Ascending aorta (tissue), 2 donors: ENCODE results near the gene AMHR2. TPM values are rescaled to one million over a fixed set of nuclear protein-coding genes. Genes with fewer than 3 reads are reported as not detected.

Experiments
- DNase-seq, 2 donors: peaks; one replicate each; pipeline ENCODE4 v3.0.0-alpha.2; 2019; ENCODE audit warnings: low spot score in 2 of 2
- H3K27ac ChIP-seq, 2 donors: fragments of 200-600 bp; sonication (generic); one replicate each; pipeline ENCODE4 v1.5.1; 2016 to 2017; ENCODE audit warnings: mild to moderate bottlenecking in 1 of 2
- H3K27me3 ChIP-seq: fragments of 200-600 bp; sonication (generic); one replicate; pipeline ENCODE4 v1.5.1; 2017
- H3K36me3 ChIP-seq, 2 donors: fragments of 200-600 bp; sonication (generic); one replicate each; pipeline ENCODE4 v1.5.1; 2016
- H3K4me1 ChIP-seq, 2 donors: fragments of 200-600 bp; sonication (generic); one replicate each; pipeline ENCODE4 v1.5.1; 2016 to 2017; ENCODE audit warnings: mild to moderate bottlenecking in 1 of 2
- H3K4me3 ChIP-seq, 2 donors: fragments of 200-600 bp; sonication (generic); one replicate each; pipeline ENCODE4 v1.5.1; 2016 to 2017; ENCODE audit warnings: mild to moderate bottlenecking in 1 of 2
- H3K9me3 ChIP-seq, 2 donors: fragments of 200-600 bp; sonication (generic); one replicate each; pipeline ENCODE4 v1.5.1; 2016
- intact Hi-C: fragments of 100-400 bp; cut with DNase I; formaldehyde crosslinking; loops from one replicate; pipeline ENCODE4 v1.15.1; 2023
- total RNA-seq: library from RNA; depleted of rRNA; stranded (reverse); fragments of >200 nt; gene quantifications from one replicate; pipeline ENCODE4 v1.1.0, GENCODE V29; 2016
- TF ChIP-seq, protein P1 (sequence below), 3 experiments: fragments of 200-600 bp in 2 of 3; fragments of 450-650 bp in 1 of 3; sonication (generic) in 2 of 3; IDR thresholded peaks; one replicate each; pipeline ENCODE4 v1.5.1; 2016 to 2019; ENCODE audit warnings: antibody characterized with exemption in 3 of 3, mild to moderate bottlenecking in 1 of 3, moderate library complexity in 1 of 3

The AMHR2 gene
- total RNA-seq, 1 donor from 2014 or later = not detected

DNA sequence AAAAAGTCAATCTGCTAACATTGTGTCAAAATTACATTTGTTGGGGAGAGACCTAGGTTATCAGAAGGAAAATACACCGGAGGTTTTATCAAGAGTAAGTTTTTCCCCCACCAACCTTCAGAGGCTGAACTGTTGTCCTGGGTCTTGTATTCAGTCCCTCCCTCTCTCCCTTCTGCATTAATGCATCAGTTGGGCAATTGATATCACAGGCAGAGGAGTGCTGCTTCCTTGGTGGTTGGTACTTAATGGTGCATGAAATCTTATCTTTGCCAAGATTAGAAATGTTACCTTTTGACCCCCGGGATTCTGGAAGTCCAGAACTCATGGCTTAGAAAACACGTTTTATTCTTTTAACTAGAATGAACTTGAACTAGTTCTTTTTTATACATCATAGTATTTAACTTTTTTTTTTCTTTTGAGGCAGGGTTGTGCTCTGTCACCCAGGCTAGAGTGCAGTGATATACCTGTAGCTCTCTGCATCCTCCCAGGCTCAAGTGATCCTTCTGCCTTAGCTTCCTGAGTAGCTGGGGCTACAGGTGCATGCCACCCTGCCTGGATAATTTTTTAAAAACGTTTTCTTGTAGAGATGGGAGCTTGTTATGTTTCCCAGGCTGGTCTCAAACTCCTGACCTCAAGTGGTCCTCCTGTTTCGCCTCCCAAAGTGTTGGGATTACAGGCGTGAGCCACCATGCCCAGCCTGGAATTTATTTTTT is 33.2 kb downstream of the AMHR2 start:
- TF ChIP-seq, protein P1, sequence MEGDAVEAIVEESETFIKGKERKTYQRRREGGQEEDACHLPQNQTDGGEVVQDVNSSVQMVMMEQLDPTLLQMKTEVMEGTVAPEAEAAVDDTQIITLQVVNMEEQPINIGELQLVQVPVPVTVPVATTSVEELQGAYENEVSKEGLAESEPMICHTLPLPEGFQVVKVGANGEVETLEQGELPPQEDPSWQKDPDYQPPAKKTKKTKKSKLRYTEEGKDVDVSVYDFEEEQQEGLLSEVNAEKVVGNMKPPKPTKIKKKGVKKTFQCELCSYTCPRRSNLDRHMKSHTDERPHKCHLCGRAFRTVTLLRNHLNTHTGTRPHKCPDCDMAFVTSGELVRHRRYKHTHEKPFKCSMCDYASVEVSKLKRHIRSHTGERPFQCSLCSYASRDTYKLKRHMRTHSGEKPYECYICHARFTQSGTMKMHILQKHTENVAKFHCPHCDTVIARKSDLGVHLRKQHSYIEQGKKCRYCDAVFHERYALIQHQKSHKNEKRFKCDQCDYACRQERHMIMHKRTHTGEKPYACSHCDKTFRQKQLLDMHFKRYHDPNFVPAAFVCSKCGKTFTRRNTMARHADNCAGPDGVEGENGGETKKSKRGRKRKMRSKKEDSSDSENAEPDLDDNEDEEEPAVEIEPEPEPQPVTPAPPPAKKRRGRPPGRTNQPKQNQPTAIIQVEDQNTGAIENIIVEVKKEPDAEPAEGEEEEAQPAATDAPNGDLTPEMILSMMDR (IDR thresholded peaks at IDR 0.05) = no peak
- no peaks in the 10 kb centered on the region for H3K27me3 ChIP-seq
- DNase-seq = peak in 1 of 2 donors; percentile 21
- intact Hi-C loops = no loop called here
- no peaks in the 10 kb centered on the region for H3K9me3 ChIP-seq
- no peak overlapping the region for H3K27ac ChIP-seq
- peaks cover 10 to 13% of the 10 kb centered on the region in 2 donors for H3K4me1 ChIP-seq
- H3K36me3 ChIP-seq = peaks cover 75 to 79% of the 10 kb centered on the region in 2 donors
- no peak overlapping the region for H3K4me3 ChIP-seq

DNA sequence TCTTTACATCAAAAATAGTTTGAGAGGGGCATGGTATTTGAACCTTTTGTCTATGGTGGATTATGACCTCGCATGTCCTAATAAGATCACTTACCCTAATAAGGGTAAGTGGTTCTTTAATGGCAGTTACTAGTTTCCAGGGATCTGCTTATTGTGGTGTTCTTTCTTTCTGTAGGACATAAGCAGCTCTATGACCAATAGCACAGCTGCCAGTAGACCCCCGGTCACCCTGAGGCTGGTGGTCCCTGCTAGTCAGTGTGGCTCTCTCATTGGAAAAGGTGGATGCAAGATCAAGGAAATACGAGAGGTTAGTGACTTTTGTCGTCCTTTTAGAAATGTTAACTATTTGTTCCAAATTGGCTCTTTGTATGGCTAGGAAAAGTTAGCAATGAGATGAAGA is 35.4 kb downstream of the AMHR2 start:
- peaks cover 98 to 100% of the 10 kb centered on the region in 2 donors for H3K36me3 ChIP-seq

DNA sequence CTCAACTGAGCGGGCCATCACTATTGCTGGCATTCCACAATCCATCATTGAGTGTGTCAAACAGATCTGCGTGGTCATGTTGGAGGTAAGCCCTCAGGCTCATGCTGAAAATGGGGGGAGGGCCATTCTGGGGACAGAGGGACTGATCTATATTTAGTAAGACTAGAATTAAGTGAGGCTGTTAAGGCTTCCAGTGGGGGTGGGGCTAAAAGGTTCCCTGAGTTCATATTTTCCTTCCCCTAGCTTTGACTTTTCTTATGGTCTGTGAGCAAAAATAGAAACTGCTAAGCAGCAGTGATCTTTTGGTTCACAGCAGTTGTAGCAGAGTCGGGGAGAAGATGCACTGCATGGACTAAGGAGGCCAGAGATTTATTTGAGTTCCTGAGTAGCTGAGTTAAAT is 37.4 kb downstream of the AMHR2 start:
- DNase-seq = no peak
- Histone ChIP-seq H3K9me3 (no peaks in the 10 kb centered on the region), H3K4me1 (no peaks in the 10 kb centered on the region), H3K4me3 (no peak overlapping the region), H3K27me3 (no peaks in the 10 kb centered on the region), H3K27ac (peak overlapping the region in 1 of 2 donors; percentile 10), H3K36me3 (peaks cover 99 to 100% of the 10 kb centered on the region in 2 donors)
- TF ChIP-seq, protein P1 (IDR thresholded peaks at IDR 0.05) = no peak
- intact Hi-C loops = no loop called here

More for the DNA sequence above, 35.4 kb downstream of the AMHR2 start:
- Histone ChIP-seq H3K4me1 (peaks cover 3% of the 10 kb centered on the region in 2 donors), H3K4me3 (no peak overlapping the region), H3K27me3 (no peaks in the 10 kb centered on the region), H3K27ac (no peak overlapping the region), H3K9me3 (no peaks in the 10 kb centered on the region)
- no peak for DNase-seq
- TF ChIP-seq, protein P1 (IDR thresholded peaks at IDR 0.05) = no peak
- intact Hi-C loops = no loop called here

DNA sequence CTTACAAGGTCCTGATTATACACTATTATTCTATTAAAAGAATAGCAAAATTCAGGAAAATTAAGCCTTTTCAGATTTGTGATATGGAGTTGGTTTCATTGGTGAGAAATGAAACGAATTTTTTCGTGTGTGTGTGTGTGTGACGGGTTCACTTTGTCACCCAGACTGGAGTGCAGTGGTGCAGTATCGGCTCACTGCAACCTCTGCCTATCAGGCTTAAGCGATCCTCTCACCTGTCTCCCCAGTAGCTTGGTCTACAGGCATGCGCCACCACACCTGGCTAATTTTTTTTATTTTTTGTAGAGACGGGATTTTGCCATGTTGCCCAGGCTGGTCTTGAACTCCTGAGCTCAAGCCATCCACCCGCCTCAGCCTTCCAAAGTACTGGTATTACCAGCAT is 37.9 kb downstream of the AMHR2 start:
- no peak for DNase-seq
- no peaks in the 10 kb centered on the region for H3K27me3 ChIP-seq
- TF ChIP-seq, protein P1 (IDR thresholded peaks at IDR 0.05) = no peak
- H3K27ac ChIP-seq = no peak overlapping the region
- no peaks in the 10 kb centered on the region for H3K9me3 ChIP-seq
- H3K4me1 ChIP-seq = no peaks in the 10 kb centered on the region
- no peak overlapping the region for H3K4me3 ChIP-seq
- H3K36me3 ChIP-seq = peaks cover 99 to 100% of the 10 kb centered on the region in 2 donors
- intact Hi-C loops = no loop called here

DNA sequence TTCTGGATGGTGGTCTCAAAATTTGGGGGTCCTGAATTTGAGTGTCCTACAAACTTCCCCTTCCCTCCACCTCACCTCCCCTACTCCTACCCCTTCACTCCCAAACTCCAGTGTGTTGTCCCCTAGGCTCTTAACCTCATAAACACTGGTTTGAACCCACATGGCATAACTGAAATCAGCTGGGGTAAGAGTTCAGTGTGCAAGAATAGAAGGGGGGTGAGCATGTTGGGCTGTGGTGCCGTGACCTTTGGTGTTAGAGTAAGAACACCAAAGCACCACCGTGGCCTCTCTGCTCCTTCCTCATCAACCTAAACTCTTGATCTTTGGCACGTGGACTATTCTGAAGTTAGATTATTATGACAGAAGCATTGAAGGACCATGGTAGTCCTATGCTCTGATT is 39.3 kb downstream of the AMHR2 start:
- H3K36me3 ChIP-seq = peaks cover 99 to 100% of the 10 kb centered on the region in 2 donors
- DNase-seq = no peak
- TF ChIP-seq, protein P1 (IDR thresholded peaks at IDR 0.05) = no peak
- no peaks in the 10 kb centered on the region for H3K4me1 ChIP-seq
- H3K4me3 ChIP-seq = no peak overlapping the region
- H3K27me3 ChIP-seq = no peaks in the 10 kb centered on the region
- no peaks in the 10 kb centered on the region for H3K9me3 ChIP-seq
- intact Hi-C loops = no loop called here
- H3K27ac ChIP-seq = no peak overlapping the region
